KOPT-K1 (cell line): ENCODE results near the gene TATDN2.

Experiments used
- H3K27ac ChIP-seq: fragments of 200-600 bp; sonication (generic); 2 replicates; pipeline ENCODE4 v1.5.1; 2016; ENCODE audit warnings: antibody characterized with exemption, mild to moderate bottlenecking, low read depth, low read length; ENCODE audit not compliant: poor library complexity, severe bottlenecking
- H3K36me3 ChIP-seq: fragments of 200-600 bp; sonication (generic); 2 replicates; pipeline ENCODE4 v1.5.1; 2017; ENCODE audit warnings: antibody characterized with exemption, mild to moderate bottlenecking, low read length, moderate library complexity; ENCODE audit not compliant: insufficient read depth
- H3K9me3 ChIP-seq: fragments of 200-600 bp; sonication (generic); 2 replicates; pipeline ENCODE4 v1.5.1; 2017; ENCODE audit warnings: antibody characterized with exemption, low read length, mild to moderate bottlenecking; ENCODE audit not compliant: insufficient read depth, poor library complexity, severe bottlenecking

Gene TATDN2

GRCh38 chr3:10226293-10226692 is 22.0 kb upstream of the TATDN2 start:
- Histone ChIP-seq H3K27ac (no peak overlapping the region), H3K9me3 (no peaks in the 10 kb centered on the region), H3K36me3 (no peaks in the 10 kb centered on the region)

- H3K36me3 ChIP-seq: no peaks in the 10 kb centered on the region
- H3K9me3 ChIP-seq: no peaks in the 10 kb centered on the region
- H3K27ac ChIP-seq: no peak overlapping the region
Observed at GRCh38 chr3:10228248-10228950, 19.9 kb upstream of the TATDN2 start.

- H3K36me3 ChIP-seq: no peaks in the 10 kb centered on the region
- no peaks in the 10 kb centered on the region for H3K9me3 ChIP-seq
- no peak overlapping the region for H3K27ac ChIP-seq
Observed at GRCh38 chr3:10229576-10229975, 18.7 kb upstream of the TATDN2 start.

- no peaks in the 10 kb centered on the region for H3K36me3 ChIP-seq
- H3K27ac ChIP-seq: no peak overlapping the region
- H3K9me3 ChIP-seq: no peaks in the 10 kb centered on the region
Observed at GRCh38 chr3:10232137-10232536, 16.1 kb upstream of the TATDN2 start.

GRCh38 chr3:10233988-10234387 is 14.3 kb upstream of the TATDN2 start:
- H3K9me3 ChIP-seq: no peaks in the 10 kb centered on the region
- H3K36me3 ChIP-seq: no peaks in the 10 kb centered on the region

GRCh38 chr3:10234526-10235230 is 13.6 kb upstream of the TATDN2 start:
- no peaks in the 10 kb centered on the region for H3K9me3 ChIP-seq
- no peak overlapping the region for H3K27ac ChIP-seq
- no peaks in the 10 kb centered on the region for H3K36me3 ChIP-seq

More at GRCh38 chr3:10233988-10234387, 14.3 kb upstream of the TATDN2 start:
- no peak overlapping the region for H3K27ac ChIP-seq

GRCh38 chr3:10235551-10235950 is 12.7 kb upstream of the TATDN2 start:
- H3K27ac ChIP-seq: no peak overlapping the region
- no peaks in the 10 kb centered on the region for H3K36me3 ChIP-seq
- H3K9me3 ChIP-seq: no peaks in the 10 kb centered on the region

GRCh38 chr3:10238345-10239183 is 9.7 kb upstream of the TATDN2 start:
- H3K36me3 ChIP-seq: no peaks in the 10 kb centered on the region
- no peak overlapping the region for H3K27ac ChIP-seq
- H3K9me3 ChIP-seq: no peaks in the 10 kb centered on the region

- no peaks in the 10 kb centered on the region for H3K36me3 ChIP-seq
- H3K9me3 ChIP-seq: peaks cover 11% of the 10 kb centered on the region
- no peak overlapping the region for H3K27ac ChIP-seq
Observed at GRCh38 chr3:10240799-10241198, 7.5 kb upstream of the TATDN2 start.

GRCh38 chr3:10242182-10243065 is 5.8 kb upstream of the TATDN2 start:
- H3K27ac ChIP-seq: peak overlapping the region; percentile 64
- H3K9me3 ChIP-seq: peaks cover 16% of the 10 kb centered on the region
- no peaks in the 10 kb centered on the region for H3K36me3 ChIP-seq

- Histone ChIP-seq H3K9me3 (peaks cover 16% of the 10 kb centered on the region), H3K36me3 (no peaks in the 10 kb centered on the region)
Observed at GRCh38 chr3:10244009-10244408, 4.2 kb upstream of the TATDN2 start.

GRCh38 chr3:10245081-10245712 is 3.1 kb upstream of the TATDN2 start:
- H3K27ac ChIP-seq: no peak overlapping the region
- H3K9me3 ChIP-seq: peaks cover 16% of the 10 kb centered on the region
- H3K36me3 ChIP-seq: peaks cover 6% of the 10 kb centered on the region; the same call in 1 of the 2 replicates

More at GRCh38 chr3:10244009-10244408, 4.2 kb upstream of the TATDN2 start:
- no peak overlapping the region for H3K27ac ChIP-seq

- Histone ChIP-seq H3K27ac (peak overlapping the region; percentile 83), H3K36me3 (peaks cover 26% of the 10 kb centered on the region), H3K9me3 (peaks cover 16% of the 10 kb centered on the region)
Observed at GRCh38 chr3:10247679-10248183, 528 bp upstream of the TATDN2 start.
